ENCODE results near the gene SLC22A23.
A peak's percentile ranks its signal among the peaks of the same experiment; 100 is the strongest.

Gene SLC22A23

GRCh38 chr6:3456898-3457709 lies at the start of gene SLC22A23:
SLC22A23 (minus strand) TSS chr6:3457050; CDS start chr6:3456559, 491 bp downstream.
- peaks cover 0 to 6% of the 10 kb centered on the region in 2 experiments for H3K4me1 ChIP-seq (ENCODE audit: control insufficient read depth in 1 of 2, insufficient read depth in 1 of 2, low read depth in 1 of 2, low read length in 1 of 2)
- H3K4me3 ChIP-seq (ENCODE audit: low read depth in 1 of 2, low read length in 1 of 2) = peak within 1 kb of the TSS in 1 of 2 experiments; percentile 44
- H3K9me3 ChIP-seq = no peaks in the 10 kb centered on the region
- H3K27ac ChIP-seq = no peak within 1 kb of the TSS
- no peaks in the 10 kb centered on the region for H3K36me3 ChIP-seq
- H3K27me3 ChIP-seq = peaks cover 97% of the 10 kb centered on the region
- TF ChIP-seq CTCF (IDR thresholded peaks at IDR 0.05) = no peak

GRCh38 chr6:3506200-3506599 lies 49.4 kb upstream of the SLC22A23 start:
- Histone ChIP-seq H3K36me3 (no peaks in the 10 kb centered on the region), H3K9me3 (no peaks in the 10 kb centered on the region), H3K4me1 (ENCODE audit: control insufficient read depth in 1 of 2, insufficient read depth in 1 of 2, low read depth in 1 of 2, low read length in 1 of 2) (no peaks in the 10 kb centered on the region), H3K27ac (no peak overlapping the region), H3K27me3 (peaks cover 18% of the 10 kb centered on the region), H3K4me3 (ENCODE audit: low read depth in 1 of 2, low read length in 1 of 2) (no peak overlapping the region)
- TF ChIP-seq CTCF (IDR thresholded peaks at IDR 0.05) = no peak

- no peak overlapping the region for H3K27ac ChIP-seq
- H3K4me1 ChIP-seq (ENCODE audit: control insufficient read depth in 1 of 2, insufficient read depth in 1 of 2, low read depth in 1 of 2, low read length in 1 of 2) = no peaks in the 10 kb centered on the region
- H3K9me3 ChIP-seq = no peaks in the 10 kb centered on the region
- H3K36me3 ChIP-seq = no peaks in the 10 kb centered on the region
- no peak for TF ChIP-seq CTCF (IDR thresholded peaks at IDR 0.05)
- peaks cover 11% of the 10 kb centered on the region for H3K27me3 ChIP-seq
- no peak overlapping the region for H3K4me3 ChIP-seq (ENCODE audit: low read depth in 1 of 2, low read length in 1 of 2)
These were observed 48.3 kb upstream of the SLC22A23 start for GRCh38 chr6:3504938-3505805.

GRCh38 chr6:3504354-3504753 lies 47.5 kb upstream of the SLC22A23 start:
- H3K27me3 ChIP-seq = peaks cover 11% of the 10 kb centered on the region
- H3K9me3 ChIP-seq = no peaks in the 10 kb centered on the region

More at GRCh38 chr6:3504354-3504753, 47.5 kb upstream of the SLC22A23 start:
- Histone ChIP-seq H3K36me3 (no peaks in the 10 kb centered on the region), H3K4me3 (ENCODE audit: low read depth in 1 of 2, low read length in 1 of 2) (no peak overlapping the region), H3K27ac (no peak overlapping the region), H3K4me1 (ENCODE audit: control insufficient read depth in 1 of 2, insufficient read depth in 1 of 2, low read depth in 1 of 2, low read length in 1 of 2) (no peaks in the 10 kb centered on the region)
- TF ChIP-seq CTCF (IDR thresholded peaks at IDR 0.05) = no peak

Data from neutrophil (primary cell).